HL-60 (cell line): ENCODE measurements around the gene TIGD6.

ENCODE experiments used
- DNase-seq, 2 experiments: peaks; one replicate each; pipeline ENCODE4 v3.0.0-alpha.2; 2010 to 2020; ENCODE audit warnings: low read depth in 1 of 2, low spot score in 1 of 2
- H3K27ac ChIP-seq: fragments of 250-450 bp; sonication (Bioruptor Pico); replicated peaks from 2 replicates; pipeline ENCODE4 v1.5.1; 2020; ENCODE audit warnings: mild to moderate bottlenecking, moderate library complexity
- H3K27me3 ChIP-seq: fragments of 250-450 bp; sonication (Bioruptor Pico); 2 replicates; pipeline ENCODE4 v1.5.1; 2021; ENCODE audit warnings: mild to moderate bottlenecking, moderate library complexity; ENCODE audit not compliant: insufficient read depth, poor library complexity, severe bottlenecking
- H3K4me3 ChIP-seq: replicated peaks from 2 replicates; pipeline ENCODE4 v1.5.1; 2011; ENCODE audit warnings: mild to moderate bottlenecking, control low read depth, low read length; ENCODE audit not compliant: insufficient read depth
- GABPA ChIP-seq: IDR thresholded peaks from 2 replicates; pipeline ENCODE4 v1.6.1; 2012; ENCODE audit warnings: low read depth
- POLR2AphosphoS5 ChIP-seq: IDR thresholded peaks from 2 replicates; pipeline ENCODE4 v1.6.1; 2012; ENCODE audit warnings: low read depth
- SPI1 ChIP-seq: IDR thresholded peaks from 2 replicates; pipeline ENCODE4 v1.6.1; 2012; ENCODE audit warnings: low read depth, mild to moderate bottlenecking, borderline replicate concordance
- TF ChIP-seq, protein P1 (sequence below): IDR thresholded peaks from one replicate; pipeline ENCODE4 v1.5.1; 2011; ENCODE audit warnings: low read length, control low read depth, inconsistent platforms; ENCODE audit not compliant: insufficient read depth
- TF ChIP-seq, protein P2 (sequence below): IDR thresholded peaks from 2 replicates; pipeline ENCODE4 v1.6.1; 2012; ENCODE audit warnings: low read depth; ENCODE audit not compliant: insufficient replicate concordance

The TIGD6 gene

DNA sequence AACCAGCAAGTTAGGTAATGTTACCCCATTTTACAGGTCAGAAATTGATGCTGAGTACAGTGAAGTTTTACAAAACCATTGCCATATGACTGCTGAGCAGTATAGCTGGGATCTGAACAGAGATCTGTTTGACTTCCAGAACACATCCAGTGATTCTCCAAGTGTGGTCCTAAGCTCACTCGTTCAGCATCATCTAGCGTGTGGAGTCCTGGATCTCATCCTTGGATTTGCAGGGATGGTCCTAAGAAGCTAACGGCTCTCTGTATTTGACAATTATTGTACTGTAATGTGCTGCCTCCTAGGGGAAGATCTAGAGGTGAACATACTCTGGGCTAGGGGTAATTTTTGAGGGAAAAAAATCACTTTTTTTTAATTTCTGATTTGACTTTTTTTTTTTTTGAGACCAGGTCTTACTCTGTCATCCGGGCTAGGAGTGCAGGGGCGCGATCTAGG, 38.5 kb downstream of the TIGD6 start:
- DNase-seq, result no peak
- peak overlapping the region; percentile 99 for H3K4me3 ChIP-seq
- no peaks in the 10 kb centered on the region for H3K27me3 ChIP-seq
- TF ChIP-seq, protein P1, sequence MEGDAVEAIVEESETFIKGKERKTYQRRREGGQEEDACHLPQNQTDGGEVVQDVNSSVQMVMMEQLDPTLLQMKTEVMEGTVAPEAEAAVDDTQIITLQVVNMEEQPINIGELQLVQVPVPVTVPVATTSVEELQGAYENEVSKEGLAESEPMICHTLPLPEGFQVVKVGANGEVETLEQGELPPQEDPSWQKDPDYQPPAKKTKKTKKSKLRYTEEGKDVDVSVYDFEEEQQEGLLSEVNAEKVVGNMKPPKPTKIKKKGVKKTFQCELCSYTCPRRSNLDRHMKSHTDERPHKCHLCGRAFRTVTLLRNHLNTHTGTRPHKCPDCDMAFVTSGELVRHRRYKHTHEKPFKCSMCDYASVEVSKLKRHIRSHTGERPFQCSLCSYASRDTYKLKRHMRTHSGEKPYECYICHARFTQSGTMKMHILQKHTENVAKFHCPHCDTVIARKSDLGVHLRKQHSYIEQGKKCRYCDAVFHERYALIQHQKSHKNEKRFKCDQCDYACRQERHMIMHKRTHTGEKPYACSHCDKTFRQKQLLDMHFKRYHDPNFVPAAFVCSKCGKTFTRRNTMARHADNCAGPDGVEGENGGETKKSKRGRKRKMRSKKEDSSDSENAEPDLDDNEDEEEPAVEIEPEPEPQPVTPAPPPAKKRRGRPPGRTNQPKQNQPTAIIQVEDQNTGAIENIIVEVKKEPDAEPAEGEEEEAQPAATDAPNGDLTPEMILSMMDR, result no peak
- TF ChIP-seq POLR2AphosphoS5, result no peak
- TF ChIP-seq SPI1, result no peak
- no peak for TF ChIP-seq GABPA
- TF ChIP-seq, protein P2, sequence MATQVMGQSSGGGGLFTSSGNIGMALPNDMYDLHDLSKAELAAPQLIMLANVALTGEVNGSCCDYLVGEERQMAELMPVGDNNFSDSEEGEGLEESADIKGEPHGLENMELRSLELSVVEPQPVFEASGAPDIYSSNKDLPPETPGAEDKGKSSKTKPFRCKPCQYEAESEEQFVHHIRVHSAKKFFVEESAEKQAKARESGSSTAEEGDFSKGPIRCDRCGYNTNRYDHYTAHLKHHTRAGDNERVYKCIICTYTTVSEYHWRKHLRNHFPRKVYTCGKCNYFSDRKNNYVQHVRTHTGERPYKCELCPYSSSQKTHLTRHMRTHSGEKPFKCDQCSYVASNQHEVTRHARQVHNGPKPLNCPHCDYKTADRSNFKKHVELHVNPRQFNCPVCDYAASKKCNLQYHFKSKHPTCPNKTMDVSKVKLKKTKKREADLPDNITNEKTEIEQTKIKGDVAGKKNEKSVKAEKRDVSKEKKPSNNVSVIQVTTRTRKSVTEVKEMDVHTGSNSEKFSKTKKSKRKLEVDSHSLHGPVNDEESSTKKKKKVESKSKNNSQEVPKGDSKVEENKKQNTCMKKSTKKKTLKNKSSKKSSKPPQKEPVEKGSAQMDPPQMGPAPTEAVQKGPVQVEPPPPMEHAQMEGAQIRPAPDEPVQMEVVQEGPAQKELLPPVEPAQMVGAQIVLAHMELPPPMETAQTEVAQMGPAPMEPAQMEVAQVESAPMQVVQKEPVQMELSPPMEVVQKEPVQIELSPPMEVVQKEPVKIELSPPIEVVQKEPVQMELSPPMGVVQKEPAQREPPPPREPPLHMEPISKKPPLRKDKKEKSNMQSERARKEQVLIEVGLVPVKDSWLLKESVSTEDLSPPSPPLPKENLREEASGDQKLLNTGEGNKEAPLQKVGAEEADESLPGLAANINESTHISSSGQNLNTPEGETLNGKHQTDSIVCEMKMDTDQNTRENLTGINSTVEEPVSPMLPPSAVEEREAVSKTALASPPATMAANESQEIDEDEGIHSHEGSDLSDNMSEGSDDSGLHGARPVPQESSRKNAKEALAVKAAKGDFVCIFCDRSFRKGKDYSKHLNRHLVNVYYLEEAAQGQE, result no peak
- H3K27ac ChIP-seq, result no peak overlapping the region

DNA sequence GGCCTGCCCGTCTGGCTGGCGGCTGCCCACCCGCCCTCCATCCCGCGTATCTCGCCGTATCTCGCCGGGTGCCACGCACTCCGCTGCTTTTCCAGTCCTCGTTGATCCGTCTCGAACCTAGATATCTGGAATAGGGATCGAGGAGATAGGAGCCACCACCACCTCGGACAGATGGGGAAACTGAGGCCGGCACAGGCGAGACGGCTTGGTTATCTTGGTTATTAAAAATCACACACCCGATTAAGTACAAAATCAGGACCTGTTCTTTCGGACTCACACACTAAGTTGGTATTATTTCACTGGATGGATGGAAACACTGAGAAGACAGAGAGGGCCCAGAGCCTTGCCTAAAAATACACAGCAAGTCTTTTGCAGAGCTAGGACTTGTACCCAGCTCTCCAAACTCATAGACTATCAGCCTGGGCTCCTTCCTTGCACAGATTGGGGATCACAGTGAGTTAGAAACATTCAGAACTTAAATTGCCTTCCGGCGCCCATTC, 39.2 kb downstream of the TIGD6 start:
- Histone ChIP-seq H3K27me3 (no peaks in the 10 kb centered on the region), H3K27ac (peak overlapping the region; percentile 83), H3K4me3 (peak overlapping the region; percentile 99)
- no peak for TF ChIP-seq POLR2AphosphoS5
- no peak for TF ChIP-seq GABPA
- TF ChIP-seq, protein P1, result no peak
- TF ChIP-seq SPI1, result no peak
- TF ChIP-seq, protein P2, result no peak
- no peak for DNase-seq

DNA sequence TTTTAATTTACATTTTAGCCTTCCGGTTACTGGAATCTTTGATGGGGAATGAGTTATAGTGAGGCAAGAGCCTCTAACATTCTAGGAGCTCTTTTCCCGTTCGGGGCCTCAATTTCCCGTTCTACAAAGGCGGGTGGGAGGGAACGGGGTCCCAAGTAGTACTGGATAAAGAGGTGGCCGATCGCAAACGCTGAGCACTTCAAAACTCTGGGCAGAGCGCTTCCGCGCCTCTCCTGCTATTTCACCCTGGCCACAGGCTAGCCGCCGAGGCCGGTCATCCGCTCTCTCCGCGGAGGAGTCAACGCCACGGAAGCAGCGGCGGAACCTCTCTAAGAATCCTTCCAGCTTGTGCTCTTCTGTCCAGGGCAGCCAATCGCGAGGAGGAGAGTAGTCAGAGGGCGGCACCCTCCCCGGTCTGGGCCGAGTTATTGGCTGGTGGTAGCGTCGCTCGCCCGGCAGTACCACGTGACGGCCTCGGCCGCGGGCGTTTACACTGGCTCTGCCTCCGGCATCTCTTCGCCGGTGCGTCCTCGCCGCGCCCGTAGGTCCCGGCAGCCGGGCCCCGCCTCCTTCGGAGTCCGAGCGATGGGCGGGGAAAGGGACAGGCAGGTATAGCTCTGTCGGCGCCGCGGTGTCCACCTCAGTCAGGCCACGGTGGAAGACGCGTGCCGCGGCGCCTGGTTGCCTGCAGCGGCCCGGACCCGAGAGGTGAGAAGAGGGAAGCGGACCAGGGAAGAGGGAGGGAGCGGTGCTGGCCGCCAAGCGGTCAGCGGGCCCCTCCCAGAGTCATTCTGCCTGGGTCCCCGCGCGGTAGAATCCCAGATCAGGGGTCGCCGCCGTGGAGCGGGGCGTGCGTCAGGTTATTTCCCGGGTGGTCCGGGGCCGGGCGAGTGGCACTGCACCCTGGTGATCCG, 39.9 kb downstream of the TIGD6 start, which contains the start of gene SLC26A2:
TSS of gene SLC26A2 (plus strand) at position 487 of the 914 bp plus-strand sequence. CDS start 16,895 bp downstream, outside the sequence.
- DNase-seq, result peak; percentile 91 to 98
- H3K4me3 ChIP-seq, result peak within 1 kb of the TSS; percentile 99
- no peaks in the 10 kb centered on the region for H3K27me3 ChIP-seq
- H3K27ac ChIP-seq, result peak within 1 kb of the TSS; percentile 83
- peak; percentile 29; the same call in 1 of the 2 replicates for TF ChIP-seq GABPA
- TF ChIP-seq SPI1, result no peak
- TF ChIP-seq, protein P1, result no peak
- peak; percentile 95 for TF ChIP-seq POLR2AphosphoS5
- TF ChIP-seq, protein P2, result peak; percentile 23
